SH-SY5Y (cell line): Measurements from ENCODE around the gene SND1.

Experiments used
- GATA2 ChIP-seq: IDR thresholded peaks from 2 replicates; pipeline ENCODE4 v1.6.1; 2011; ENCODE audit warnings: mild to moderate bottlenecking, low read depth, low read length
- GATA3 ChIP-seq: IDR thresholded peaks from 2 replicates; pipeline ENCODE4 v1.6.1; 2011; ENCODE audit warnings: low read depth, mild to moderate bottlenecking, low read length, moderate library complexity

Gene SND1

DNA sequence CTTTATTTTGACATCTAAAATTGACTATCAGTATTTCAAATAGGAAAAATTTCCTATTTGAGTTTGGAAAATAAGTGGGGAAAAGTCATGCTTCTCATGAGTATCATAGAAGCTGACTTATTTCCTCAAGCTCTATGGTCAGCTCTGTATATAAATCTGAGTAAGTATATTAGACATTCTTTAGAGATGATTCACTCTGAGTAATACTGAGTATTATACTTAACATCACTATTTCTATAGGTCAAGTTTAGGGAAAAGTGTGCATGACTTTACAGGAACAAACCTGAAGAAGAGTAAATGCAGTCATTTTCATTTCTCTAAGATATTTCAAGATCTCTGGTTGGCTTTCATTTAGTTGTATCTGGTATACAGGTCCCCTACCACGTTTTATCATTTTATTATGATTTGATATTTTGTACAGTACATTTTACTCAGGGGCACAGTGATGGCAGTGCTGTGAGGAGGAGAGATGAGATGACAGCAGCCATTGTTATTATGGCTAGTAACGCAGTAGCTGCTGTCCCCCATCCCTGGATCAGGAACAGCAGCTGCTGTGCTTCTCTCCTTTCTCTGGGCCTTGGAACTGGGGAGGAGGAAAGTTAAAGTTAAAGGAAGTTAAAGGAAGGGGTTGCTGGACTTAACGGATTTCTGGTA lies 15.2 kb downstream of the SND1 start:
- no peak for TF ChIP-seq GATA3
- TF ChIP-seq GATA2 = no peak

DNA sequence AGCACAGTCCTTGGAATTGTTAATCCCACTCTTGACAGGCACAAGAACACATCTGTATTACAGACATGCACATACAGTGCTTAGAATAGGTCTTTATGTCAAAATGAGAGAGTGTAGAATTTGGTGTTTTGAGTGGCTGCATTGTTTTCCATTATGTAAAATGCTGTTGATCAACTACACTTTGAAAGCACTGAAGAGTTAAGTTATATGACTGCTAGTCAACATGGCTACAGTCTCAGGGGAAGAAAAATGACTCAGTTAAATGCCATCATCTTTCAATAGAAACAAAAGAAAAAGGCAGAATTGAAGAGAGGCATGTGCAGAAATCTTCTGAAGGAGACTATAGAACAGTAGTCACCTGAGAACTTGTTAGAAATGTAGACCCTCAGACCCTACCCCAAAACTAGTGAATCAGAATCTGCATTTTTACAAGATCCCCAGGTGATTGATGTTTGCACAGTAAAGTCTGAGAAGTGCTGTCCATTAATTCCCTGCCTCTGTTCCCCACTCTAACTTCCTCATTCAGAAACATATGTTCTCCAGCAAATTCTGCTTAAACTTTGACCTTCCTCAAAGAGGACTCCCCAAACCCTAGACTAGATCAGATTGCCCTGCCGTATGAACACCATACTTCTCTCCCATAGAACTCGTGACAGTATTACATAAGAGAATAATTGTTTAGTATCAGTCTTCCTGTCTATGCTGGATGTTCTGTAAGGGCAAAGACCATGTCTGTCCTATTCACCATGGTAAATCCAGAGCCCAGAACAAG lies 16.0 kb downstream of the SND1 start:
- TF ChIP-seq GATA3 (no peak), GATA2 (no peak)

DNA sequence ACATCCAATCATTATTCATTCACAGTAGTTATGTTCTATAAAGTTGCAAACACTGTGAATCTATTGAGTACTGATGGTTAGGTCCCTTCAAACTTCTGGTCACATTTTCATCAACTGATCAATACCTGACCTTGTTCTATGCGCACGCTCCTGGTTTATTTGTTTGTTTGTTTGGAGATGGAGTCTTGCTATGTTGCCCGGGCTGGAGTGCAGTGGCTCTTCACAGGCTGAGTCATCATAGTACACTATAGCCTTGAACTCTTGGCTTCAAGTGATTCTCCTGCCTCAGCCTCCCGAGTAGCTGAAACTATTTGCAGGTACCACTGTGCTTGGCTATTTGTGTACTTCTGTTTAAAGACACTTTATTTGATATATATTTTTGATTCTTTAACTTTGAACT lies 19.3 kb downstream of the SND1 start:
- TF ChIP-seq GATA3 = no peak
- TF ChIP-seq GATA2 = no peak

- TF ChIP-seq GATA2 (no peak), GATA3 (no peak)
These were observed 21.9 kb downstream of the SND1 start for GRCh38 chr7:127673902-127674301.

DNA sequence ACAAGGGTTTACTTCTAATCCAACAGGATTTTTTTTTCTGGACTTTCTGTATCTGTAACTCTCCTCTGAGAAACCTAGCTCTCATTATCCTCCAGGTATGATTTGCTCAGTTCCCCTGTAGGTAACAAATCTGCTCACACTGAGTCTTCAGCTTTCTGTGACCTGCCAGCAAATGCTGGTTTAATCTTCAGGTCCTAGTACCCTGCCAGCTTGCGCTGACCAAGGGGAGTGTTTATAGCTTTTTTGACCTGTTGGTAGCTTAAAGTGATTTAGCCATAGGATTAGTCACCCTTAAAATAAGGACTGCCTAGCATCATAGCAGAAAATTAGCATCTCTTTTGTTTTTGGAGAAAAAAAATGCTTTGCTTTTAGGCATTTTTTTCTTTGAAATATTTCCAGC lies 22.4 kb downstream of the SND1 start:
- TF ChIP-seq GATA2 (no peak), GATA3 (no peak)

GRCh38 chr7:127675721-127676120 lies 23.7 kb downstream of the SND1 start:
- TF ChIP-seq GATA3 (no peak), GATA2 (no peak)

DNA sequence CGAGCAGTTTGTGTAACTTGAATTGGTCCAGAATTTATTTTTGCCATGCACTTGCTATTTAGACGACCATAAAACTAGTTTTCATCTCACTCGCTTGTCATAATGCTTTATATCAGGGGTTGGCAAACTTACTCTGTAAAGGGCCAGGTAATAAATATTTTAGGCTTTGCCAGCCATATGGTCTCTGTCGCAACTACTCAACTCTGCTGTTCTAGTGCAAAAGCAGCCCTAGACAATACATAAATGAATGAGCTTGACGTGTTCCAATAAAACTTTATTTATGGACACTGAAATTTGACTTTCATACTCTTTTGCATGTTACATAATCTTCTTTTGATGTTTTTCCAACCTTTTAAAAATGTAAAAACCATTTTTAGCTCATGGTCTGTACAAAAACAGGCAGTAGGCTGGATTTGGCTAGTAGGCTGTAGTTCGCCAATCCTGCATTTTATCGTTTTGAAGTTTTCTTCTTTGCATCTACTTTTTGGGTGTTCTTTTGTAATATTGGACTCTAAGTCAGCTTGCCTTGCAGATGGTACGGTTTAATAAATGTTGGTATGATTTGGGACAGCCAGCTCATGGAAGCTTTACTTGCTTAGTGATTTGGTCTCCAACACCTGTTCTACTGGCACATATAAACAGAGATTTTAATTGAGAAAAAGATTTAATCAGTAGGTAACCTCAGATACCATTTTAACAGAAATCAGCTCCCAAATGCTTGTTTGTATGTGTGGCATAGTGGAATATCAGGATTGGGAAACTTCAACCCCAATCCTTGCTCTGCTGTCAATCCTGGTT lies 25.6 kb downstream of the SND1 start:
- TF ChIP-seq GATA3 (no peak), GATA2 (no peak)

DNA sequence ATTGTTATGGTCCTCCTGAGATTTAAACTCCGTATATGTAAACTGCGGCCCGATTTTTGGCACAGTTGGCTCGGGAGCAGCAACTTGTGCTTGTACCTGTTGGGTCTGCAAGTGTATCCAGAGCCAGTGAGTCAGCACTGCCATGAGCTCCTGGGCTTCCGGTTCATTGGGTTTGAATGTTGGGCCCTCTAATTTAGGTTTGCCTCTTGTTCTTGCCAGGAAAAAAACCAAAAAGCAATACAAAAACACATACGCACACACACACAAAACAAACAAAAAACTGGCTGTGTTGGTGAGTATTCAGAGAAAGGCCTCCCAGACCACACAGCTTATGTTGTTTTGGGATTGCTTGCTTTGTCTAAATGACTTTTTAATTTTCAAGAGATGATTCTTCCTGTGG lies 26.3 kb downstream of the SND1 start:
- TF ChIP-seq GATA2 = no peak
- TF ChIP-seq GATA3 = no peak

DNA sequence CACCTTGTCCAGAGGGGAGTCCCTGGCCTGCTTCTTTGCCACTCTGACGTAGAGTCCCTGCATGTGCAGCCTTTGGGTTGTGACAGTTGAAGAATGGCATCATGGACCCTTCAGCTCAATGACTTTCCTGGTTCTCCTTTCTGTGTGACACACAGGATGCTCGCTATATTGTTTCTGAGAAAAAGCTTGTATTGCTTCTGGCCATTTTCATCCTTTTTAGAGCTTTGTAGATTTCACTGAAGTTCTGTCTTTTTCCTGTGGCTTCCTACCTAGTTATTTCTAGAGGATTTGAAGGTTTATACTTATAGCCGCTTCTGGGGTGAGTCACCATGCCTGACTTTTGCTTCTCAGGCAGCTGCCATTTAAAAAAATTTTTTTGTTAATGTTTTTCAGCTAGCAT lies 27.0 kb downstream of the SND1 start:
- TF ChIP-seq GATA3 (no peak), GATA2 (no peak)

DNA sequence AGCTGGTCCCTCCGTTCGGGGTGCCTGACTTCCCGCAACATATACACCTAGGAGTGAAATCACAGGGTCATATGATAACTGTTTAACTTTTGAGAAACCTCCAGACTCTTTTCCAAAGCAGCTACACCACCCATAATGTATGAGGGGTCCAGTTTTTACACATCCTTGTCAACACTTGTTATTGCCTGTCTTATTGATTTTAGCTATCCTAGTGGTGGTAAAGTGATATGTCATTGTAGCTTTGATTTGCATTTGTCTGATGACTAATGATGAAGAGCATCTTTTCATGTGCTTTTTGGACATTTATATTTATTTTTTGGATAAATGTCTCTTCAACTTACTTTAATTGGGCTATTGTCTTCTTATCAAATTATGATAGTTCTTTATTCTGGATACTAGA lies 29.0 kb downstream of the SND1 start:
- TF ChIP-seq GATA3 (no peak), GATA2 (no peak)

- TF ChIP-seq GATA2 (no peak), GATA3 (no peak)
These were observed 30.1 kb downstream of the SND1 start for GRCh38 chr7:127682140-127682539.

GRCh38 chr7:127683776-127684681 lies 32.0 kb downstream of the SND1 start:
- TF ChIP-seq GATA2 (no peak), GATA3 (no peak)

GRCh38 chr7:127689194-127689772 lies 37.3 kb downstream of the SND1 start:
- TF ChIP-seq GATA2 = no peak
